GM12891 (cell line): ENCODE measurements around the gene PRKAR1B.

ENCODE experiments used
- DNase-seq: peaks from one replicate; pipeline ENCODE4 v3.0.0; 2011; ENCODE audit warnings: low spot score; ENCODE audit not compliant: insufficient read length
- FAIRE-seq: peaks from 2 replicates; lab custom pipeline; 2011; peaks lifted over from hg19 to GRCh38; lab: Jason Lieb, UNC
- PAX5 ChIP-seq: IDR thresholded peaks from 2 replicates; pipeline ENCODE4 v1.6.1; 2011; ENCODE audit warnings: low read length, moderate library complexity, mild to moderate bottlenecking; ENCODE audit not compliant: insufficient read depth, severe bottlenecking
- POLR2A ChIP-seq: IDR thresholded peaks from 2 replicates; pipeline ENCODE4 v1.6.1; 2011; ENCODE audit warnings: low read depth, low read length, control low read depth
- POLR2AphosphoS5 ChIP-seq: IDR thresholded peaks from 2 replicates; pipeline ENCODE4 v1.6.1; 2011; ENCODE audit warnings: low read depth, low read length, control low read depth
- POU2F2 ChIP-seq: IDR thresholded peaks from 2 replicates; pipeline ENCODE4 v1.6.1; 2011; ENCODE audit warnings: low read depth, mild to moderate bottlenecking, control low read depth, low read length, moderate library complexity
- SPI1 ChIP-seq: IDR thresholded peaks from 2 replicates; pipeline ENCODE4 v1.6.1; 2011; ENCODE audit warnings: low read depth, low read length, control low read depth
- TAF1 ChIP-seq: IDR thresholded peaks from 2 replicates; pipeline ENCODE4 v1.6.1; 2011; ENCODE audit warnings: low read depth, low read length, control low read depth

Gene PRKAR1B

GRCh38 chr7:569996-570800 is 156.9 kb downstream of the PRKAR1B start:
- TF ChIP-seq PAX5 (no peak), SPI1 (no peak), POLR2A (no peak), POLR2AphosphoS5 (no peak)
- FAIRE-seq (no peak), DNase-seq (no peak)

- no peak for DNase-seq
- FAIRE-seq = no peak
- TF ChIP-seq PAX5 = no peak
- no peak for TF ChIP-seq POLR2A
- TF ChIP-seq TAF1 = no peak
- TF ChIP-seq POLR2AphosphoS5 = no peak
- no peak for TF ChIP-seq SPI1
- TF ChIP-seq POU2F2 = no peak
These were observed 157.8 kb downstream of the PRKAR1B start for GRCh38 chr7:569071-569855.

- DNase-seq (no peak), FAIRE-seq (no peak)
- TF ChIP-seq POLR2A = no peak
- TF ChIP-seq SPI1 = no peak
- TF ChIP-seq POU2F2 = no peak
- TF ChIP-seq TAF1 = no peak
- TF ChIP-seq POLR2AphosphoS5 = no peak
- TF ChIP-seq PAX5 = no peak
These were observed 158.8 kb downstream of the PRKAR1B start for GRCh38 chr7:568031-568951.

GRCh38 chr7:567305-567883 is 159.7 kb downstream of the PRKAR1B start:
- no peak for TF ChIP-seq POU2F2

GRCh38 chr7:566100-566499 is 161.0 kb downstream of the PRKAR1B start:
- DNase-seq (no peak), FAIRE-seq (no peak)
- TF ChIP-seq POU2F2 = no peak
- no peak for TF ChIP-seq SPI1
- TF ChIP-seq PAX5 = no peak
- no peak for TF ChIP-seq POLR2AphosphoS5
- no peak for TF ChIP-seq POLR2A
- TF ChIP-seq TAF1 = no peak

More at GRCh38 chr7:567305-567883, 159.7 kb downstream of the PRKAR1B start:
- no peak for DNase-seq
- no peak for FAIRE-seq

- DNase-seq (no peak), FAIRE-seq (no peak)
- TF ChIP-seq POLR2AphosphoS5 (no peak), TAF1 (no peak), PAX5 (no peak), SPI1 (no peak), POU2F2 (no peak), POLR2A (no peak)
These were observed 162.8 kb downstream of the PRKAR1B start for GRCh38 chr7:564176-564865.

GRCh38 chr7:563629-564170 is 163.4 kb downstream of the PRKAR1B start:
- TF ChIP-seq POLR2AphosphoS5 = no peak
- TF ChIP-seq PAX5 = no peak
- TF ChIP-seq POLR2A = no peak
- no peak for TF ChIP-seq SPI1
- TF ChIP-seq TAF1 = no peak
- no peak for TF ChIP-seq POU2F2
- DNase-seq (no peak), FAIRE-seq (peak; percentile 13)

GRCh38 chr7:562789-563628 is 164.1 kb downstream of the PRKAR1B start:
- no peak for DNase-seq
- no peak for FAIRE-seq
- TF ChIP-seq POLR2A = no peak
